ENCODE measurements around the gene FAM53B.
"Not testable (repeated sequence)": the region's sequence is repeated elsewhere in the genome, so short reads cannot be mapped to it uniquely, and the experiment has no call there.

The FAM53B gene

GRCh38 chr10:124611738-124612137 lies 132.4 kb downstream of the FAM53B start:
- Histone ChIP-seq H3K36me3 (ENCODE audit: control insufficient read depth, insufficient read depth, low read length) (no peaks in the 10 kb centered on the region), H3K4me3 (ENCODE audit: low read depth, low read length) (no peak overlapping the region), H3K4me1 (ENCODE audit: control insufficient read depth, insufficient read depth, low read length) (no peaks in the 10 kb centered on the region), H3K9me3 (ENCODE audit: control insufficient read depth, insufficient read depth, low read length) (no peaks in the 10 kb centered on the region), H3K9ac (ENCODE audit: low read depth, low read length) (no peak overlapping the region), H3K27me3 (ENCODE audit: control insufficient read depth, insufficient read depth, low read length) (no peaks in the 10 kb centered on the region), H3K27ac (ENCODE audit: low read depth, low read length) (no peak overlapping the region)

- not testable (repeated sequence) for H3K27me3 ChIP-seq (ENCODE audit: control insufficient read depth, insufficient read depth, low read length); H3K9me3 ChIP-seq (ENCODE audit: control insufficient read depth, insufficient read depth, low read length); H3K4me3 ChIP-seq (ENCODE audit: low read depth, low read length); H3K27ac ChIP-seq (ENCODE audit: low read depth, low read length); H3K9ac ChIP-seq (ENCODE audit: low read depth, low read length); H3K36me3 ChIP-seq (ENCODE audit: control insufficient read depth, insufficient read depth, low read length); H3K4me1 ChIP-seq (ENCODE audit: control insufficient read depth, insufficient read depth, low read length)
Measured at GRCh38 chr10:124610851-124611250, 133.3 kb downstream of the FAM53B start.

GRCh38 chr10:124610186-124610585 lies 134.0 kb downstream of the FAM53B start:
- not testable (repeated sequence) for H3K4me1 ChIP-seq (ENCODE audit: control insufficient read depth, insufficient read depth, low read length); H3K9me3 ChIP-seq (ENCODE audit: control insufficient read depth, insufficient read depth, low read length); H3K27me3 ChIP-seq (ENCODE audit: control insufficient read depth, insufficient read depth, low read length); H3K27ac ChIP-seq (ENCODE audit: low read depth, low read length); H3K4me3 ChIP-seq (ENCODE audit: low read depth, low read length); H3K36me3 ChIP-seq (ENCODE audit: control insufficient read depth, insufficient read depth, low read length); H3K9ac ChIP-seq (ENCODE audit: low read depth, low read length)

GRCh38 chr10:124609698-124610097 lies 134.5 kb downstream of the FAM53B start:
- Histone ChIP-seq H3K4me1 (ENCODE audit: control insufficient read depth, insufficient read depth, low read length) (no peaks in the 10 kb centered on the region), H3K27me3 (ENCODE audit: control insufficient read depth, insufficient read depth, low read length) (no peaks in the 10 kb centered on the region), H3K27ac (ENCODE audit: low read depth, low read length) (no peak overlapping the region), H3K9me3 (ENCODE audit: control insufficient read depth, insufficient read depth, low read length) (no peaks in the 10 kb centered on the region), H3K9ac (ENCODE audit: low read depth, low read length) (no peak overlapping the region), H3K36me3 (ENCODE audit: control insufficient read depth, insufficient read depth, low read length) (no peaks in the 10 kb centered on the region), H3K4me3 (ENCODE audit: low read depth, low read length) (no peak overlapping the region)

GRCh38 chr10:124608093-124608721 lies 136.0 kb downstream of the FAM53B start:
- no peaks in the 10 kb centered on the region for H3K27me3 ChIP-seq (ENCODE audit: control insufficient read depth, insufficient read depth, low read length)

GRCh38 chr10:124607693-124608092 lies 136.5 kb downstream of the FAM53B start:
- H3K4me3 ChIP-seq (ENCODE audit: low read depth, low read length): no peak overlapping the region
- no peak overlapping the region for H3K9ac ChIP-seq (ENCODE audit: low read depth, low read length)
- H3K27ac ChIP-seq (ENCODE audit: low read depth, low read length): no peak overlapping the region
- no peaks in the 10 kb centered on the region for H3K4me1 ChIP-seq (ENCODE audit: control insufficient read depth, insufficient read depth, low read length)
- H3K36me3 ChIP-seq (ENCODE audit: control insufficient read depth, insufficient read depth, low read length): no peaks in the 10 kb centered on the region
- no peaks in the 10 kb centered on the region for H3K27me3 ChIP-seq (ENCODE audit: control insufficient read depth, insufficient read depth, low read length)
- H3K9me3 ChIP-seq (ENCODE audit: control insufficient read depth, insufficient read depth, low read length): no peaks in the 10 kb centered on the region

More at GRCh38 chr10:124608093-124608721, 136.0 kb downstream of the FAM53B start:
- H3K4me3 ChIP-seq (ENCODE audit: low read depth, low read length): no peak overlapping the region
- H3K9ac ChIP-seq (ENCODE audit: low read depth, low read length): no peak overlapping the region
- H3K4me1 ChIP-seq (ENCODE audit: control insufficient read depth, insufficient read depth, low read length): no peaks in the 10 kb centered on the region
- no peaks in the 10 kb centered on the region for H3K9me3 ChIP-seq (ENCODE audit: control insufficient read depth, insufficient read depth, low read length)
- no peaks in the 10 kb centered on the region for H3K36me3 ChIP-seq (ENCODE audit: control insufficient read depth, insufficient read depth, low read length)
- no peak overlapping the region for H3K27ac ChIP-seq (ENCODE audit: low read depth, low read length)

GRCh38 chr10:124606822-124607221 lies 137.4 kb downstream of the FAM53B start:
- Histone ChIP-seq H3K4me3 (ENCODE audit: low read depth, low read length) (no peak overlapping the region), H3K27me3 (ENCODE audit: control insufficient read depth, insufficient read depth, low read length) (no peaks in the 10 kb centered on the region), H3K9me3 (ENCODE audit: control insufficient read depth, insufficient read depth, low read length) (no peaks in the 10 kb centered on the region), H3K36me3 (ENCODE audit: control insufficient read depth, insufficient read depth, low read length) (no peaks in the 10 kb centered on the region), H3K9ac (ENCODE audit: low read depth, low read length) (no peak overlapping the region), H3K27ac (ENCODE audit: low read depth, low read length) (no peak overlapping the region), H3K4me1 (ENCODE audit: control insufficient read depth, insufficient read depth, low read length) (no peaks in the 10 kb centered on the region)

GRCh38 chr10:124605856-124606812 lies 138.0 kb downstream of the FAM53B start:
- no peaks in the 10 kb centered on the region for H3K36me3 ChIP-seq (ENCODE audit: control insufficient read depth, insufficient read depth, low read length)
- H3K9me3 ChIP-seq (ENCODE audit: control insufficient read depth, insufficient read depth, low read length): no peaks in the 10 kb centered on the region
- H3K9ac ChIP-seq (ENCODE audit: low read depth, low read length): no peak overlapping the region
- H3K27ac ChIP-seq (ENCODE audit: low read depth, low read length): no peak overlapping the region
- no peak overlapping the region for H3K4me3 ChIP-seq (ENCODE audit: low read depth, low read length)
- H3K27me3 ChIP-seq (ENCODE audit: control insufficient read depth, insufficient read depth, low read length): no peaks in the 10 kb centered on the region
- no peaks in the 10 kb centered on the region for H3K4me1 ChIP-seq (ENCODE audit: control insufficient read depth, insufficient read depth, low read length)

- Histone ChIP-seq H3K36me3 (ENCODE audit: control insufficient read depth, insufficient read depth, low read length) (no peaks in the 10 kb centered on the region), H3K4me3 (ENCODE audit: low read depth, low read length) (no peak overlapping the region), H3K9ac (ENCODE audit: low read depth, low read length) (no peak overlapping the region), H3K27me3 (ENCODE audit: control insufficient read depth, insufficient read depth, low read length) (no peaks in the 10 kb centered on the region), H3K4me1 (ENCODE audit: control insufficient read depth, insufficient read depth, low read length) (no peaks in the 10 kb centered on the region), H3K9me3 (ENCODE audit: control insufficient read depth, insufficient read depth, low read length) (no peaks in the 10 kb centered on the region), H3K27ac (ENCODE audit: low read depth, low read length) (no peak overlapping the region)
Measured at GRCh38 chr10:124605481-124605855, 138.7 kb downstream of the FAM53B start.

GRCh38 chr10:124605001-124605370 lies 139.2 kb downstream of the FAM53B start:
- no peaks in the 10 kb centered on the region for H3K9me3 ChIP-seq (ENCODE audit: control insufficient read depth, insufficient read depth, low read length)
- H3K4me3 ChIP-seq (ENCODE audit: low read depth, low read length): no peak overlapping the region
- H3K27ac ChIP-seq (ENCODE audit: low read depth, low read length): no peak overlapping the region
- H3K9ac ChIP-seq (ENCODE audit: low read depth, low read length): no peak overlapping the region
- no peaks in the 10 kb centered on the region for H3K36me3 ChIP-seq (ENCODE audit: control insufficient read depth, insufficient read depth, low read length)
- H3K27me3 ChIP-seq (ENCODE audit: control insufficient read depth, insufficient read depth, low read length): no peaks in the 10 kb centered on the region
- H3K4me1 ChIP-seq (ENCODE audit: control insufficient read depth, insufficient read depth, low read length): no peaks in the 10 kb centered on the region

- no peak overlapping the region for H3K27ac ChIP-seq (ENCODE audit: low read depth, low read length)
- no peaks in the 10 kb centered on the region for H3K36me3 ChIP-seq (ENCODE audit: control insufficient read depth, insufficient read depth, low read length)
- H3K9ac ChIP-seq (ENCODE audit: low read depth, low read length): no peak overlapping the region
- H3K9me3 ChIP-seq (ENCODE audit: control insufficient read depth, insufficient read depth, low read length): no peaks in the 10 kb centered on the region
- no peaks in the 10 kb centered on the region for H3K4me1 ChIP-seq (ENCODE audit: control insufficient read depth, insufficient read depth, low read length)
- no peak overlapping the region for H3K4me3 ChIP-seq (ENCODE audit: low read depth, low read length)
- H3K27me3 ChIP-seq (ENCODE audit: control insufficient read depth, insufficient read depth, low read length): no peaks in the 10 kb centered on the region
Measured at GRCh38 chr10:124604214-124605000, 139.8 kb downstream of the FAM53B start.

Measured in HUES48 (cell line).